GM19238 (cell line): ENCODE results near the gene ACAD10.
"Not testable (repeated sequence)": the region's sequence is repeated elsewhere in the genome, so short reads cannot be mapped to it uniquely, and the experiment has no call there.

Experiments
- DNase-seq: peaks from one replicate; pipeline ENCODE4 v3.0.0; 2011; ENCODE audit warnings: low spot score; ENCODE audit not compliant: insufficient read length

ACAD10 gene

DNA sequence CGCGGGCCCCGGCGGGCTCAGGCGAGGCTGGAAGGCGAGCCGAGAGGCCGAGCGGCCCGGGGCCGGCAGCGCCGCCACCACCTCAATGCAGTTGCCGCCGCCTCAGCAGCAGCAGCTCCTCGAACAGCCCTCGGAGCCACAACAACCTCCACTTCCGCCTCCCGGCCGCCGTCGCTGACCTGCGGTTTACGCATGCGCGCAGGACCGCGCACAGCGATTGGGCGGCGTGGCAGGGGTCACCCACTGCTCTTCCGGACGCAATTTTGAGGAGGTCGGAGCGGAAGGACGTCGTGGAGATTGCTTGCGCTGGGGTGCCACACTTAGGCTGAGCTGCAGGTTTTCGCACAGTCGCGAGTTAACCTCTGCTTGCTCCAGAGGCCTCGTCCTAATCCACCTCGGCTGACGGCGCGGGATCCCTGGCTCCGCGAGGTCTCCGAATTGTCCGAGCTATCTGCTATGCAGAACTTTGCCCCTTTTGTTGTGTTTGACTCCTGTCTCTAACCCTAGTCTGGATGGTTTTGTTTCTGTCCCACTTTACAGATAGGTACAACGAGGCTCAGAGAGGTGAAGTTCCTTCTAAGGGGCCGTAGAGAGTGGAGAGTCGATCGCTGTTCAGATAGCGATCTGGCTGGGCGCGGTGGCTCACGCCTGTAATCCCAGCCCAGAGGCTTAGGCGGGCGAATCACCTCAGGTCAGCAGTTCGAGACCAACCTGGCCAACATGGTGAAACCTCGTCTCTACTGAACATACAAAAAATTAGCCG is at the start of gene ACAD10, which contains the start of gene BRAP:
ACAD10 (plus strand) TSS at position 243 of the 763 bp plus-strand sequence. CDS start 6,657 bp downstream, outside the sequence.
BRAP (minus strand) TSS at position 146 of the 763 bp plus-strand sequence. CDS start 164 bp downstream, outside the sequence.
- peak; percentile 92 for DNase-seq

DNA sequence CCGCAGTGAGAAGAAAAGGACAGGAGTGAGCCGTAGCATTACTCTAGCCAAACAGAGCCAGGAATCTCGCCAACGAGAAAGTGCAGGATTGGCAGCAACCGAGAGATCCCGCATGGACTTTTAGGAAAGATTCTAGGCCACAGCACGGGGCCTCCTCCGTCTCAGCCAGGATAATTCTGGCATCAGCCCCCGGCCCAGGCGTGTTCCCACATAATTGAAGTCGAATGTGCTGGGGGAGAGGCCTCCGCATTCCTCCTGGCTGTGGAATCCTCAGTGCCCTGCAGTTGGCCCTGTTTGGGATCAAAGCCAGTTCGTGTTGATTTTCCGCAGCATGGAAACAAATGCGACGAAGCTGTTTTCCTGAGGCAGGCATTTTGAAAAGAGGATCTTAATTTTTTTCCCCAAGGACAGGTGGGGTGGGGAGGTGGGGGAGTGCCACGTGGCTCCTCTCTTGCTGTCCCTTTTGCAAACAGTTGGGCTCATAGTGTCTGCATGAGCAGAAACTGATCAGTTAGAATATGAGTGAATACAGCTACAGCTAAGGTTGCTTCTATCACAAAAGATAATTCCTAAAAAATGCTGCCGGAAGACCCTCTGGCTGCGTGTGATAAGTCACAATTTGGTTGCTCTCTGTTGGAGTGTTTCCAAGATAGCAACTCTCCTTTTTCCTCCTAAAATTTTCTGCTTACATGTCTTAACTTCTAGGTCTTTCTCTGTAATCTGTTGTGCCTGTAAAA is 49.5 kb upstream of the ACAD10 start:
- DNase-seq = no peak

- no peak for DNase-seq
Measured at GRCh38 chr12:111638556-111638955, 47.3 kb upstream of the ACAD10 start.

- no peak for DNase-seq
Measured at GRCh38 chr12:111640506-111640905, 45.3 kb upstream of the ACAD10 start.

- DNase-seq = no peak
Measured at GRCh38 chr12:111642681-111643426, 43.0 kb upstream of the ACAD10 start.

DNA sequence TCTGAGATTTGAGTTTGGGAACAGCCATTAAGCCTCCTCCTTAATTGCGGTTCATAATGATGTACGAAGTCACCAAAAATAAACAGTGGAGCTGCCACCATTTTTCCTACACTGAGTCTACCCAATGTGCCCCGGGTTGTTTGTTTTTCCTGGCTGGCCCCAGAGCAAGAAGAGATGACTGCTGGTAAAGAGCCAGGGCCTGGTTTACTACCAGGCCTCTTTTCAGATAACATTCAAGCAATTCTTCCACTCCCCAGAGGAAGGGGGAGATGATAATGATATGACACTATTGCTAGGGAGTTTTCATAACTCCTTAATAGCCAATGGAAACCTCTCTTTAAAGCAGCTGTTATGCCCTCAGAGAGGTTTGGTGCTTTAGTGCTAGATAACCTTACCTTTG is 42.4 kb upstream of the ACAD10 start:
- DNase-seq = no peak

DNA sequence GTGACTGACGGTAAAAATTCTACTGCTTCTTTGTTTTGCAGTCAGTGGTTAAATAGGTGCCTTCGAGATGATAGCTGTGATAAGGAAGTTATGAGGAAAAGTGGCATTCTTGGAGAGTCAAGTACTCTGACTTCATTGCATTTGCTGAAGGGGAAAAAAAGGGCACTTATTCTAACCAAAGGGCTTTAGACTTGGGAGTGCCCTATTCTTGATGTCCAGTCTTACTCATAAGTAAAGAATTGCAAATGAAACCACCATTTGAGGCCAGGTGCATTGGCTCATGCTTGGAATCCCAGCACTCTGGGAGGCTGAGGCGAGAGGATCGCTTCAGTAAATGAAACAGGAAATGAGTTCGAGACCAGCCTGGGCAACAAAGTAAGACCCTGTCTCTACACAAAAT is 40.4 kb upstream of the ACAD10 start:
- no peak for DNase-seq

- DNase-seq = no peak
Measured at GRCh38 chr12:111650912-111651311, 34.9 kb upstream of the ACAD10 start.

GRCh38 chr12:111652530-111652929 is 33.3 kb upstream of the ACAD10 start:
- DNase-seq = not testable (repeated sequence)

- no peak for DNase-seq
Measured at GRCh38 chr12:111653596-111653995, 32.3 kb upstream of the ACAD10 start.

- no peak for DNase-seq
Measured at GRCh38 chr12:111655356-111655755, 30.5 kb upstream of the ACAD10 start.

DNA sequence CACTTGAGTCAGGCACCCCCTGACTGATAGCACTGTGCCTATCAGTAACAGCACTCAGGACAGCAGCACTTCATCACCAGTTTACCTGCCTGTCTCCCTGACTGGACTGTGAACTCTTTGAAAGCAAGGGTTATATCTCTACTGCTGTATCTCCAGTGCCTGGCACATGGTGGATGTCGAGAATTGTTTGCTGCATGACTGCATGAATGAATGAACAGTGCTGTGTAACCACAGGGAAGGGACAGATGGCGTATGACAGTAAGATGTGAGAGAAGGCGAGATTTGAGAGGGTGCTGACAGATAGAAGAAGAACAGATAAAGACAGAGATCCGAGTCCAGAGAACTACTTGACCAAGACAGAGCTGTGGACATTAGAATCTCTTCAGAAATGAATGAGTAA is 29.8 kb upstream of the ACAD10 start:
- no peak for DNase-seq

DNA sequence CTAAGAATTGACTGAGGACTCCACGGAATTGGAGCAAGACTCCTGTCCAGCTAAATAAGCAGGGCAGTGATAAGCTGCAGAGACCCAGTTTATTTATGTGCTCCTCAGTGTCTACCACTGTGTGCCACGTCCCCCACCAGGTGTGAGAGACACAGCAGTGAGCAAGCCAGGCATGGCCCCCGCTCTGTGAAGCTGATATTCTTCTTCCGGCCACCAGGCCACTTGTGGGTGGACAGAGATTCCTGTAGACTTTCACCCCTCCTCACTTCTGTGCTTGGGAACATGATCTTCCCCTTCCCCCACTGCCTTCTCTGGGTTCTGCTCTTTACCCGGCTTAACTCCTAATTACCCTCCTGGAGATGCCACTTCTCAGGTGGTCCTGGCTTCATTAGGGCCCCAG is 21.4 kb upstream of the ACAD10 start:
- DNase-seq = no peak

DNA sequence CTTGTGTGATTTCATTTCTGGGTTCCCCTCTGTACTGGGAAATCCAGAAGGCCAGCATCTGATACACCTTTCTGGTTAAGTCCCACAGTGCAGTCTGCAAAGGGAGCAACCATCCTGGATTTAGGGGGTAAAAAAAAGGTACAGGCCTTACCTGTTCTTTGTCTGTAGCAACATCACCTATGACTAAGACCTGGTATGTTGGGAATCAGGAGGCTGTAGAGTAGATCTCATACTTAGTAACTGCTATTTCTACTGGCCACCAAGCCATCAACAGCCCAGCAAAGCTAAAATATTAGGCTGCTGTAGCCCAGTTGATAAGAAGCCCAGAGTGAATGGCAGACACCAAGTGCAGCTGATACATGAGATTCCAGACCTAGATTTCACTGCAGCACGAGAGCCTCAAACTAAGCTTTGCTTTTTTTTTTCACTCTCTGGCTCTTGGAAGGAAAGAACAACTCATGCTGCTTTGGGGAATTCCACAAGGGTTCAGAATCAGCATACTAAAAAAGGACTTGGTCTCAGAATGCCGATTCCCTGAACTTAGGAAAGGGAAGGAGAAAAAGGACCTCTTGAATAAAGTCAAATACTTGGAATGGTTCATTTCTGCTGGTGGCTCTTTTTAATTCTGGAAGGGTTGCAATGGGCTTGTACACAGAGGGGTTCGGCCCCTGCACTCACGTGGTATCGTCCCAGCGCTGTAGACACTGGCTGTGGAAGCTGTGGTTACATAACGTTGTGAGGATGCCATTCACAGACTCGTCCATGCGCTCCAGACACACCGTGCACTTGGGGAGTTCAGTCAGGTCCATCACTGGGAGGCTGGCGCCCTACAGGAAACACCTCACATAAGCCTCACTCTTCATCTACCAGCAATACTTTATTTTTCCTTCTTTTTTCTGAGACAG is 20.6 kb upstream of the ACAD10 start:
- no peak for DNase-seq

- DNase-seq = no peak
Measured at GRCh38 chr12:111672822-111673381, 13.0 kb upstream of the ACAD10 start.

DNA sequence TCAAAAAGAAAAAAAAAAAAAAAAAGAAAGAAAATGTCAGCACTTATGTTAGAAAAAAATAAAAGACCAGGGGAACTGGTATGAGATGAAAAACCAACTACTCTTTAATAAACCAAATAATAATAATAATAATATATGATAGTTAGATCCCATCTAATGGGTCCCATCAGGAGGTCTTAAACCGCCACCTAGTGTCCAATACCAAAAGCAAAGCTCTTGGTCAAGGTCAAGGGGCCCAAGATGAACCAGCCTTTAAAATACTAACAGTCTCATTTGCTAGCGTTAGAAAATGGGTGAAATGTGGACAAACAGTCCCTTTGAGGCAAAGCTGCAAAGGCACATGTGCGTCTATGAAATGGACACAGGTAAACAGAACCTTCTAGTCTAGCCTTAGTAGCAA is 12.3 kb upstream of the ACAD10 start:
- no peak for DNase-seq

DNA sequence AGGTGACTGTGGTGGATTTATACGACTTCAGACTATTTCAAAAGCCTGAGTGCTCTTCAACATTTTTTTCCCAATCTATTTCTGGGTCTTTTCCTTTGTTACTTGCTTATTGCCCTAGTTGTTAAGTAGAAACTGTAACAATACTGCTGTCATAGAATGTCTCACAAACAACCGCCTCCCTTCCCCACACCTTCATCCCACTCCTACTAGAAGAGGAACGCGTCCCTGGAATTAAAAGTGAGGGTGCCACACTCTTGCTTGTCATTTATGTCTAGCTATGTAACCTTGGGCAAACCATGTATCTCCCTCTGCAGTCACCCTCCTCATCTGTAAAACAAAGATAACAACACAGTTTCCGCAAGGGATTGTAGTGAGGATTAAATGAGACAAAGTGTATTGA is 8.7 kb upstream of the ACAD10 start:
- DNase-seq = no peak

DNA sequence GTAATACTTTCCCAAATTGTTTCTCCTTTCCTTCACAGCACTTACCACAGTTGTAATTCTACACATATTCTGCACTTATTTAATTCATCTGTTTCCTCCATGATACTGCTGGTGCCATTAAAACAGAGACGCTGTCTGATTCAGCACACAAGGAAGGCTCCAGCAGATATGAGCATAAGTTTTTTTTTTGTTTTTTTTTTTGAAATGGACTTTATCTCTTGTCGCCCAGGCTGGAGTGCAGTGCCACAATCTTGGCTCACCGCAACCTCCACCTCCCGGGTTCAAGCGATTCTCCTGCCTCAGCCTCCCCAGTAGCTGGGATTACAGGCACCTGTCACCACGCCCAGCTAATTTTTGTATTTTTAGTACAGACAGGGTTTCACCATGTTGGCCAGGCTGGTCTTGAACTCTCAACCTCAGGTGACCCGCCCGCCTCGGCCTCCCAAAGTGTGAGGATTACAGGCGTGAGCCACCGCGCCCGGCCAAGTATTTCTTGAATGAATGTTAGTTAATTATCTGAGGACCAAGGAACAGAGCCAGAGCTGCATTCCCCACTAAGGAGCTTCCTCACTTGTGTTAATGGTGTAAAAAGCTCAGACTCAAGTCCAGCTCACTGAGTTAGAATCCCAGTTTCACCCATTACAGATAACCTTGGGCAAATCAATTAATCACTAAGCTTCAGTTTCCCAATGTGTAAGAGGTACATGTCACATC is 1.2 kb upstream of the ACAD10 start:
- not testable (repeated sequence) for DNase-seq

DNA sequence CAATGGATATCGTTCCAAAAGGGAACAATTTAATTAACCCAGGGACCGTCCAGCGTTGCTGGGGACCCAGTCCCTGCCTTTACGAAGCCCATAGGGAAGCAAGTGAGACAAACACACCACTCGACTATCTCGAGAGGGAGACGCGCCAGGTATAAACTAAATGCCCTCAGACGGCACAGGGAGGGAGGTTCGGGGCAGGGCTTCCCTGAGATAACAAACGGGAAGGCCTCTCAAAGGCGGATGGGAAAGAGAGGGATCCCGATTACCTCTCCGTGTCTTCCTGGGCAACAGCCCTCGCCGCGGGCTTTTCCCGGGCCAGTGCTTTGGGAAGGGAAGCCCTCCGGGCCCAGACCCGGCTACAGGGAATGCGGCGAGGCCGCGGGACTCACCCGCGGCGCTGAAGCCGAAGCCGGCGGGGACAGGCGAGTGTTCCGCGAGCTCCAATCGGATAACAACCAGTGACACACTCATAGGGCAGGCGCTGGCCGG is 487 bp upstream of the ACAD10 start:
- no peak for DNase-seq
